WERI-Rb-1 (cell line): ENCODE data around the gene SLC66A3.

ENCODE experiments used
- DNase-seq: peaks from one replicate; pipeline ENCODE4 v3.0.0-alpha.2; 2020
- H3K27ac ChIP-seq: fragments of 250-450 bp; sonication (Bioruptor Pico); 2 replicates; pipeline ENCODE4 v1.5.1; 2020; ENCODE audit warnings: mild to moderate bottlenecking, moderate library complexity
- H3K27me3 ChIP-seq: fragments of 250-450 bp; sonication (Bioruptor Pico); 2 replicates; pipeline ENCODE4 v1.5.1; 2021; ENCODE audit warnings: mild to moderate bottlenecking, low read depth, moderate library complexity; ENCODE audit not compliant: insufficient read depth, severe bottlenecking
- H3K36me3 ChIP-seq: fragments of 250-450 bp; sonication (Bioruptor Pico); 2 replicates; pipeline ENCODE4 v1.5.1; 2020; ENCODE audit warnings: mild to moderate bottlenecking, moderate library complexity
- H3K4me3 ChIP-seq: 2 replicates; pipeline ENCODE4 v1.5.1; 2011; ENCODE audit warnings: low read depth, mild to moderate bottlenecking, control low read depth, low read length
- H3K9me3 ChIP-seq: fragments of 250-450 bp; sonication (Bioruptor Pico); 2 replicates; pipeline ENCODE4 v1.5.1; 2021; ENCODE audit warnings: mild to moderate bottlenecking, moderate library complexity; ENCODE audit not compliant: severe bottlenecking
- TF ChIP-seq, protein P1 (sequence below): IDR thresholded peaks from 2 replicates; pipeline ENCODE4 v1.5.1; 2011; ENCODE audit warnings: low read depth, mild to moderate bottlenecking, control low read depth, inconsistent platforms, low read length

Gene SLC66A3

DNA sequence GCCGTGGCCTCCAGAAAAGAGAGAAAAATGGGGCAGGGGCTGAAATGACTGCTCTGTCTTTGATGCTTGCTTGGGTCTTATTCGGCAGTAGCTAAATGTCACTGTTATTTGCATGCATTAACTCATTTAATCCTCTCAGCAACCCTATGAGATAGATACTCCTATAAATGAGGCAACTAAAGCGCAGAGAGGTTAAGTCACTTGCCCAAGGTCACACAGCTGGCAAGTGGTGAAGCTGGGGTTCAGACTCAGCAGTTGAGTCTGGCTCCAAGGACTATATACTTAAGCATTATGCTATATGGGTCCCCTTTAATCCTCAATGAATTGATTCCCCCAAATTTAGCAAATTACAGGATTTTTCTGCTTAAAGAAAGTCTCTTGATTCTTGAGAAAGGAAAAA, 9.2 kb upstream of the SLC66A3 start:
- DNase-seq: no peak
- Histone ChIP-seq H3K27me3 (no peaks in the 10 kb centered on the region), H3K36me3 (no peaks in the 10 kb centered on the region), H3K4me3 (no peak overlapping the region), H3K9me3 (peaks cover 7% of the 10 kb centered on the region), H3K27ac (no peak overlapping the region)
- TF ChIP-seq, protein P1, sequence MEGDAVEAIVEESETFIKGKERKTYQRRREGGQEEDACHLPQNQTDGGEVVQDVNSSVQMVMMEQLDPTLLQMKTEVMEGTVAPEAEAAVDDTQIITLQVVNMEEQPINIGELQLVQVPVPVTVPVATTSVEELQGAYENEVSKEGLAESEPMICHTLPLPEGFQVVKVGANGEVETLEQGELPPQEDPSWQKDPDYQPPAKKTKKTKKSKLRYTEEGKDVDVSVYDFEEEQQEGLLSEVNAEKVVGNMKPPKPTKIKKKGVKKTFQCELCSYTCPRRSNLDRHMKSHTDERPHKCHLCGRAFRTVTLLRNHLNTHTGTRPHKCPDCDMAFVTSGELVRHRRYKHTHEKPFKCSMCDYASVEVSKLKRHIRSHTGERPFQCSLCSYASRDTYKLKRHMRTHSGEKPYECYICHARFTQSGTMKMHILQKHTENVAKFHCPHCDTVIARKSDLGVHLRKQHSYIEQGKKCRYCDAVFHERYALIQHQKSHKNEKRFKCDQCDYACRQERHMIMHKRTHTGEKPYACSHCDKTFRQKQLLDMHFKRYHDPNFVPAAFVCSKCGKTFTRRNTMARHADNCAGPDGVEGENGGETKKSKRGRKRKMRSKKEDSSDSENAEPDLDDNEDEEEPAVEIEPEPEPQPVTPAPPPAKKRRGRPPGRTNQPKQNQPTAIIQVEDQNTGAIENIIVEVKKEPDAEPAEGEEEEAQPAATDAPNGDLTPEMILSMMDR: no peak

DNA sequence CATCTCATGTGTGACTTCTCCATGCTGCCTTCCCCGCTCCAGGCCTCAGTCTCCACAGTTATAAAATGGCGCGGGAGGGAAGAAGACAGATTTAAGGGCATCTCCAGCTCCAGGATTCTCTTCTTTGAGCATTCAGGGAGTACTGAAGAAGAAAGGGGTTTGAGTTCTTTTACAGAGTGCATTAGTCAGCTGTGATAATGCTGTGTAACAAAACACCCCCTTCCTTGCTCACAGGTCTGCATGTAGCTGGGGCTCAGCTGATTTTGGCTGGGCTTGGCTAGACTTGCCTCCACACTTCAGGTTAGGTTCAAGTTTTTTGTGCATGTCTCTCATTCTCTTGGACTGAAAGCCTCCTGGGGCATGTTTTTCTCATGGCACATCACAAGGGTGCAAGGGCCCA, 8.0 kb upstream of the SLC66A3 start:
- no peak overlapping the region for H3K27ac ChIP-seq
- H3K4me3 ChIP-seq: no peak overlapping the region
- TF ChIP-seq, protein P1: no peak
- DNase-seq: no peak
- H3K36me3 ChIP-seq: no peaks in the 10 kb centered on the region
- H3K9me3 ChIP-seq: peaks cover 7% of the 10 kb centered on the region
- H3K27me3 ChIP-seq: no peaks in the 10 kb centered on the region

DNA sequence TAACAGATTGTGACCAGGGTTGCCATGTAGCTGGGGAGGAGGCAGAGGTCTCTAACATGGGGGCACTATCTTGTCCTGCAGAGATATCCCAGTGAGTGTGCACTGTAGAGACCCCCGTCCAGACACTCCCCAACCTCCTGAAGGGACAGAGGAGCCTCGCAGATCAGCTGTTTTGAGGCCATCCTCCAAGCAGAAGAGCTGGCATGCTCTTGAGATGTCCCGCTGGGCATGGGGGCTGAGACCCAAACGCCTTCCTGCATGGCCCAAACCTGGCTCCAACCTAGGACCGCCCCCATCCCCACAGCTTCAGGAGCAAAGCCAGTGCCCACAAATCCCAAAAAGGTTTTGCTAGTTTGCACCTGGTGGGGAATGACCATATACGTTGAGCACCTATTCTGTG, 2.7 kb upstream of the SLC66A3 start:
- no peak for DNase-seq
- H3K9me3 ChIP-seq: peaks cover 2% of the 10 kb centered on the region
- H3K27me3 ChIP-seq: peaks cover 5% of the 10 kb centered on the region
- TF ChIP-seq, protein P1: no peak
- H3K4me3 ChIP-seq: no peak overlapping the region
- no peak overlapping the region for H3K27ac ChIP-seq
- H3K36me3 ChIP-seq: no peaks in the 10 kb centered on the region

DNA sequence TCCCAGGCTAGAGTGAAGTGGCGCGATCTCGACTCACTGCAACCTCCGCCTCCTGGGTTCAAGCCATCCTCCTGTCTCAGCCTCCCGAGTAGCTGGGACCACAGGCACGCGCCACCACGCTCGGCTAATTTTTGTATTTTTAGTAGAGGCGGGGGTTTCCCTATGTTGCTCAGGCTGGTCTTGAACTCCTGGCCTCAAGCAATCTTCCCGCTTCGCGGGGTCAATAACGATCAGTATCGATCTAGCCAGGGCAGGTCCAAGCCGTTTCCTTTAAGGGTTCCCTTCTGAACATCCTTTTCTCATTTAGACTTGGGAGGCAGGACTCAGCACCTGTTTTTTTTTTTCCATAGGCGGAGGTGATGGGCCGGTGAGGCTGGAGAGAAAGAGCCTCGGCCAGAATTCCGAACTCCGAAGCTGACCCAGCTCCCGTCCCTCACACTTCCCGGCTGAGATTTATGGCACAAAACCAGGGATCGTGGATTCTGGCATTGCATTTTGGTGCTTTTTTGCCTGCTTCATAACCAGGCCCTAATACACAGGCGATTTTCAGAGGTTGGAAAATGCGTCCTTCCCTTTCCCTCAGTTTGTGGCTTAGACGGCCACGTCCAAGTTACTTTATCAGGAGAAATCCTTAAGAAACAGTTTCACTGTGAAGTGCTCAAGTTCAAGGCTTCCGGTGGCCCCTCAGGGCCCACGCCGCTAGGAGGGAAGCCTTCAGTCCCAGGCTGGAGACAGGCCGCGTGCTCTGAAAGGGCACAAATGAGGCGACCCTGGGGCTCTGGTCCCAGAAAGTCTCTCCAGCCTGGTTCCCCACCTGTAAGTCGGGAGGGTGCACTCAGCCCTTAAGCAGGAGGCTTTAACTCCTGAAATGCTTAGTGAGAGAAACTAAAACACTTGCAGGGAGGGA, 998 bp upstream of the SLC66A3 start:
- H3K27me3 ChIP-seq: peaks cover 5% of the 10 kb centered on the region
- H3K9me3 ChIP-seq: no peaks in the 10 kb centered on the region
- TF ChIP-seq, protein P1: no peak
- H3K36me3 ChIP-seq: no peaks in the 10 kb centered on the region
- peak overlapping the region; percentile 41 for H3K27ac ChIP-seq
- no peak for DNase-seq
- H3K4me3 ChIP-seq: peak overlapping the region; percentile 60

DNA sequence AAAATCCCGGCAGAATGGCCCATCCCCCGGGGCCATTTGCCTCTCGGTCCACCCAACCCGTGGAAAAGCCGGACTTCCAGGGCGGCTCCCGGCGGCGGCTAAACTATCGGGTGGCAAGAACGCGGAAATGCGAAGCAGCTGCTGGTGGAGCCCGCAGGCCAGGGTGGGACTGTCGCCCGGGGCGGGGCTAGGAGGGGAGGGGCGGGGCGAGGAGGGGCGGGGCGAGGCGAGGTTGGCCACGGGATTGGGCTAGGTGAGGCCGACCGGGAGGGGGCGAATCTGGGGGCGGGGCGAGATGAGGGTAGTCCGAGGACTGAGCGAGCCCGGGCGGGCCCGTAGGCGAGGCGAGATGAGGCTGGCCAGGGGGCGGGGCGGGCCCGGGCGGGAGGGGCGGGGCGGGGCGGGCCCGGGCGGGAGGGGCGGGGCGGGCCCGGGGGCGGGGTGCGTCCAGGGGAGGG, 315 bp upstream of the SLC66A3 start:
- peak overlapping the region; percentile 60 for H3K4me3 ChIP-seq
- H3K27ac ChIP-seq: peak overlapping the region; percentile 41
- DNase-seq: peak; percentile 100
- no peaks in the 10 kb centered on the region for H3K9me3 ChIP-seq
- no peaks in the 10 kb centered on the region for H3K36me3 ChIP-seq
- TF ChIP-seq, protein P1: no peak
- H3K27me3 ChIP-seq: peaks cover 5% of the 10 kb centered on the region
